T-helper 2 cell (primary cell): ENCODE measurements around the gene NOTO.

Experiments used
- DNase-seq, 5 experiments: peaks; one replicate each; pipeline versions ENCODE4 v3.0.0 to v3.0.0-alpha.2; 2012 to 2022

Gene NOTO

DNA sequence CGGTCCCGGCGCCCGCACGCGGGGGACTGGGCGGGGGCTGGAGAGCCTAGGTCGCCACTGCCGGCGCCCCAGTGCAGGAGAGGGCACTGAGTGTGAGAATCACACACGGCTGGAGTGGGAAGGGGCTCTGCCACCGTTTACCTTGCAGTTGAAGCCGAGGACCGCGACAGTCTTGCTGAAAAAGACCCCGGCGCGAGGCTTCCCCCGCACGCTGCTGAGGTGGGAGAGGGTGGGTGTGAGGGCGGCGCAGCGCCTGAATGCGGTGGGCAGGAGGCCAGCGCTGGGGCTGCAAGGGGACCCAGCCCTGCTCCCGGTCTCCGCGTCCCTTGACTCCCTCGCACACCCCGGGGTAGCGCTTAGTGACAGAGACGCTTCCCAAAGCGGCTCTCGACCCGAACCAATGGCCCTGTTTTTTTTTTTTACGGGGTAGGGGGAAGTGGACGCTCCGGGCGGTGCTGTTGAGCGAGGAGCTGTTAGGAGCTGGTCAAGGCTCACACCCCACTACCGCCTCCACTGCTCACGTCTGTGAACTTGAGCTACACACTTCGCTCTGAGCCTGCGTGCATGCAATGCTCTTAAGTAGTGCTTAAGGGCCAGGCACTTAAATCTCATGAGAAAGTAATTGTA lies 794 bp downstream of the NOTO start:
- no peak for DNase-seq

DNA sequence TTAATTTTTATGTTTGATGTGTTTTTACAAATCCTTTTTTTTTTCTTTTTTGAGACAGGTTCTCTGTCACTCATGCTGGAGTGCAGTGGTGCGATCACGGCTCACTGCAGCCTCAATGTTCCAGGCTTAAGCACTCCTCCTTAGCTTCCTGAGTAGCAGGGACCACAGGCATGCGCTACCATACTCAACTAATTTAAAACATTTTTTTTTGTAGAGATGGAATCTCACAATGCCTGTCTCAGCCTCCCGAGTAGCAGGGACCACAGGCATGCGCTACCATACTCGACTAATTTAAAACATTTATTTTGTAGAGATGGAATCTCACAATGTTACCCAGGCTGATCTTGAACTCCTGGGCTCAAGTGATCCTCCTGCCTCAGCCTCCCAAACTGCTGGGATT lies 3.2 kb downstream of the NOTO start:
- no peak for DNase-seq

DNA sequence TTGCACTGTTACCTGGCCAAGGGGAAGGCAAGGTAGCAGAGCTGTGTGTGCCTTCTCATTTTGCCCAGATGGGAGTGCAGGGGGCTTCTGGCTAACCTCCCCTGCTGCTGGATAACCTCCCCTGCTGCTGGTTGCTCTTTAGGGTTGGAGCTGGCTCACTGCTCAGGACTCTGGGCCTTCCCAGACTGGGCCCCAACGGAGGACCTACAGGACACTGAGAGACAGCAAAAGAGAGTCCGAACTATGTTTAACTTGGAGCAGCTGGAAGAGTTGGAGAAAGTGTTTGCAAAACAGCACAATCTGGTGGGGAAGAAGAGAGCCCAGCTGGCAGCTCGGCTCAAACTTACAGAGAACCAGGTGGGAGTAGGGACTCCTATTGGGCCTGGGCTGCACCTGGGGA lies 5.9 kb downstream of the NOTO start:
- DNase-seq = no peak

DNA sequence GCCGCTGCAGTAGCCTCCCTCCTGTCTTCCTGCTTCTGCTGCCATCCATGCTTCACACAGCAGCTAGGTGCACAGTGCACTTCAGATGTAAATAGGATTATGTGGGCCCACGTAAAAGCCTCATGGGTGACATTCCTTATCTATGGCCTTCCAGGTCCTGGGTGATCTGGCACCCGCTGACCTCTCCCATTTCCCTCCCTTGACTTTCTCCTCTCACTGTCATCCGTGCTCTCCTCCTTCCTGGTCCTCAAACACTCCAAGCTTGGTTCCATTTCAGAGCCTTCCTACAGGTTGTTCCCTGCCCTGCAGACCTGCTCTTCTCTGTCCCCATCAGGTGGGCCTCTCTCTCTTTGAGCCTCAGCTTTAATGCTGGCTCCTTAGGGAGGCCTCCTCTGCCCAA lies 7.6 kb downstream of the NOTO start:
- no peak for DNase-seq

DNA sequence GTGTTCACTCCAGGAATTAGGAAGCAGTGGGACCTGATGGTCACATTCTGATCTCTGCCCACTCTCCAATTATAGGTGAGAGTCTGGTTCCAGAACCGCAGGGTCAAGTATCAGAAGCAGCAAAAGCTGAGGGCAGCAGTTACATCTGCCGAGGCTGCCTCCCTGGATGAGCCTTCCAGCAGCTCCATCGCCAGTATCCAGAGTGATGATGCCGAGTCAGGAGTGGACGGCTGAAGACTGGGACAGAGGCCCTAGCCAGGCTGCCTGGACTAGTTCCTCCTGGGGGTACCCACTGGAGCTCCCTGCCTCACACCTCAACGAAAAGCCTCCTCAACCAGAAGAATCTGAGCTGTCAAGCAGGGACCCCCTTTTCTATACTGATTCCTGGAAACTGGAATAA lies 8.3 kb downstream of the NOTO start:
- DNase-seq = no peak

DNA sequence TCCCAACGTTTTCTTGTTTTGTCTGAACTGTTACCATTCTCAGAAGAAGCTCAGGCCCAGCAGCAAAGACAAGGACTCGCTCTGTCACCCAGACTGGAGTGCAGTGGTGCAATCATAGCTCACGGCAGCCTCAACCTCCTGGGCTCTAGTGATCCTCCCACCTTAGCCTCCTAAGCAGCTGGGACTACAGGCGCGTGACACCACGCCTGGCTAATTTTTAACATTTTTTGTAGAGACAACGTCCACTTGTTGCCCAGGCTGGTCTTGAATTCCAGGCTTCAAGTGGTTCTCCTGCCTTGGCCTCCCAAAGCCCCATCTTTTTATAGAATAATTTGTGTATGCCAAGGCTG lies 9.7 kb downstream of the NOTO start:
- no peak for DNase-seq

DNA sequence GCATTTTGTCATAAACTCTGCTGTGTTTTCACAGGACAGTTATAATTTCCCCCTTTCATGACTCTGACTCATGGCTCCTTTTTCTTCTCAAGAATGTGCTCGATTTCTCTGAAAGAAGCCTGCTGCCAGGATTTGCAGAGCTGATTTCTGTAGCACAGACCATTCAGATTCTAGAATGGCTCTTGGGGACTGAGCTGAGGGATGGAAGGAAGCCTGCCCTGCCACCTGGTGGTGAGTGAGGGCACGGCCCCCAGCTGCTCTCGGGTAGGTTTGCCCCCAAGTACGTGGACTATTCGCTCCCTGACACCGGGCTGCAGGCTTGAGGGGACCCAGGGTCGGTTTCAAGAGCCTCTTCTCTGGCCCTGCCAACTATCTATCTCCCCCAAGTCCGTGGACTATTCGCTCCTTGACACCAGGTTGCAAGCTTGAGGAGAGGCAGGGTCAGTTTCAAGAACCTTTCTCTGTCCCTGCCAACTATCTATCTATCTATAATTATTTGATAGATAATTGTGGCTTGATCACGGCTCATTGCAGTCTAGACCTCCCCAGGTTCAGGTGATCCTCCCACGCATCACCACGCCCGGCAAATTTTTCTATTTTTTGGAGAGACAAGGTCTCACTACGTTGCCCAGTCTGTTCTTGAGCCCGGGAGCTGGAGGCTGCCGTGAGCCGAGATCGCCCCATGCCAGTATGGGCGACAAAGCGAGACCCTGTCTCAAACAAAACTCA lies 10.2 kb downstream of the NOTO start:
- peak; percentile 37 to 81 (median 58) for DNase-seq

DNA sequence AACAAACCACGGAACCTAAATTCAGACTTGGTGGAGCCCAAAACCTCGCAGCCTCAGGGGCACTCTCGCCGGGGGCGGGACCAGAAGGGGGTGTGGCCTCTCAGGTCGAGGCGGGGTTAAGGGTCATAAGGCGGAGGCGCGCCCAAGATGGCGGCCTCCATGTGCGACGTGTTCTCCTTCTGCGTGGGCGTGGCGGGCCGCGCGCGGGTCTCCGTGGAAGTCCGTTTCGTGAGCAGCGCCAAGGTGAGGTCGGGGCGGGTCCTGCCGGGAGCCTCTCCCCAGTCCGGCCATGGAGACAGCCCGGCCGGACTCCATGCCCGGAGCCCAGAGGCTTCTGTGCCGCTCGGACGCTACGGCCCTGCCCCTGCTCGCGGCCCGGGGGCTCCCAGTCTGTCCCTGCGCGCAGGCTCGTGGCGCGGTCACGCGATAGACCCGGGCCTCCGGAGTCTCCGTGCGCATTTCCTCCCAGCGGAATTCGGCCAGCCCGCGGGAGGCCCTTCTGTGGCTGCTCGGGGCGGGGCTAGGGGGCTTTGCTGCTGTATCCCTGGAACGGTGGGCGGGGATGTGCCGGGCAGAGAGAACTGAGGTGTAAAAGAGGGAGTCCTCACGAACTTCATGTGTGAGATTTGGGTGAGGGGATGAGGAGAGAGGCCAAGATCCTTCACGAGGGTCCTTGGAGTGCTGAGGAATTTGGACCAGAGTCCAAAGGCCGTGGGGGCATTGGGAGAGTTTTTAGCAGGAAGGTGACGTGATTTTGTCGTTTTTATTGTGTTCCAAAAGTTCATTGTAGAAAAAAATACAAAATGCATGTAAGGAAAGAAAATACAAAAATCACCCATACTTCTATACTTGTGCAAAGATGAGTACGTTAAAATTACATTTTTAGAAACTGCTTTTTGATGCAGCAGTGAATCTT lies 12.0 kb downstream of the NOTO start, which contains the start of gene SMYD5:
Gene SMYD5, plus strand, starts transcription at position 126 of the 916 bp plus-strand sequence. Its CDS starts 22 bp downstream, at position 148.
- peak; percentile 82 to 90 (median 86) for DNase-seq

DNA sequence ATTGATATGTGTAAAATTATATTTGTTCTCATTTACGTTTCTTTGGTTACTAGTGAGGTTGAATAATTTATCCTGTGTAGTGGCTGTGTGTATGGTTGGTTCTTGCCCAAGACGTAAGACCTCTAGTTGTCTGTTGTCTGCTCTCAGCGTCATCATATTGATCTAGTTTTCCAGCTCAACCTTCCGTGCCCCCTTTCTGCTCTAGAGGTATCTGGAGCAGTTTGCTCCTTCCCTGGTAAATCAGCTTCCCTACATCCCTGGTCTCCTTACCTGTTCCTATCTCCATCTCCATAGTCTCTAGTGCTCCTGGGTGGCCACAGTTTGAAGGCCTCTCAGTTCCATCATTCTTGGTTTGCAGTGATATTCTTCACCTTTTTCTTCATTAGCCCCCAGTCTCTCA lies 12.9 kb downstream of the NOTO start:
- DNase-seq = no peak

DNA sequence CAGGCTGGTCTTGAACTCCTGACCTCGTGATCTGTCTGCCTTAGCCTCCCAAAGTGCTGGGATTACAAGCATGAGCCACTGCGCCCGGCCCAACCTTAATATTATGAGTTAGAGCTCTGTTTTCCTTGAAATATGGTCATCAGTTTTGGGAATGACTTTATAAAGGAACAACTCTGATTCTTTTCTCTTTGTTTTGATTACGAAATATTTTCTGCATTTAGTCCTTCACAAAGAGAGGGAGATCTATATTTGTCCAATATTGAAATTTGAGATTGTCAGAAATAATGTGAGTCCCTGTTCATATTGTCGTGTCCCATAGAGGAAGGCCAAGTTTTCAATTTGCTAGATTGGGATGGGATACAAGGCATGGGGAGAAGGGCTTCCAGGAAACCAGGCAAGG lies 14.8 kb downstream of the NOTO start:
- no peak for DNase-seq

DNA sequence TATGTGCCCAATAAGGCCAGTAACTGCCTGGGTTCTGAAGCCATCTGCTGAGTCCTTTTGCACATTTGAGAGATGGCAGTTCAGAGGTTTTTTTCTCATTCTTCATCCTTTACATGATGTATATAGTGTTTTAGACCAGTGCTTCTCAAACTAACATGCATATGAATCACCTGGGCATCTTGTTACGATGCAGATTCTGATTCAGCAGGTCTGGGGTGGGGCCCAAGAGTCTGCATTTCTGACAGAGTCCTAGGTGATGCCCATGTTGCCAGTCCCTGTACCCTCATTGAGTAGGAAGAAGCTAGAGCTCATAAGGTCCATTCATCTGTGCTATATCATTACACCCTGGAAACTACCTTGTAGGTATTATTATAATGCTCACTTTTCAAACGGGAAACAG lies 15.5 kb downstream of the NOTO start:
- no peak for DNase-seq

DNA sequence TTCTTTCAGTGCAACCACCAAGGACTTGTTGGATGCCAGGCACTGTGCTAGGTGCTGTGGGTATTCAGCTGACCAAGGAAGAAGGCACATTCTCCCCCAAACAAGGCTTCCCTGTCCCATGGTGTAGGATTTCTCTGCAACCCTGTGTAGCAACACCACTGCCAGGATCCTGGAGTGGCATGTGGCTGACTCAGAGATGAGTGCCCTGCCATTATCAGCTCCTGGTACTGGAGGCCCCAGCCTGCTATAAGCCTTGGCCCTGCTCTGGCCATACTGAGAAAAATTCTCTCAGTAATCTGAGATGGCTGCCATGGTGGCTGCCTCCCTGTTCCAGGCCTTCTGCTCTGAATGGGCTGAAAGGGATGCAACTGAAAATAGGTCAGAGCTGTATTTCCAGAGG lies 15.9 kb downstream of the NOTO start:
- DNase-seq = no peak

DNA sequence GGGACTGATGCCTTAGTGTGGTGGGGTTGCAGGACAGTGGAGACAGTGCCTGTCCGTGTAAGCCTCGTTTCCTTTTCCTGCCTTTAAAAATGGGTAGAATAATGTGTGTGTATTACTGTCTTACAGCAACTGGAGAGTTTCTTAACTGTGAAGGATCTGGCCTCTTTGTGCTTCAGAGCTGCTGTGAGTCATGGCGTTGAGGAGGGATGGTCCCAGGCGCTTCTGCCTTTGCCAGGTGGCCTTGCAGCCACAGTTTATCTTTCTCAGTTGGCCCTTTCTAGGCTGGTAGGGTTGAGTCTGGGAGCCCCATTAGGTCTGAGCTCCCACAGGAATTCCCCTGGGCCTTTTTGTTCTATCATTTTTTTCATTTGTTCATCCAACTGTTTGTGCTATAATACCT lies 21.4 kb downstream of the NOTO start:
- no peak for DNase-seq

DNA sequence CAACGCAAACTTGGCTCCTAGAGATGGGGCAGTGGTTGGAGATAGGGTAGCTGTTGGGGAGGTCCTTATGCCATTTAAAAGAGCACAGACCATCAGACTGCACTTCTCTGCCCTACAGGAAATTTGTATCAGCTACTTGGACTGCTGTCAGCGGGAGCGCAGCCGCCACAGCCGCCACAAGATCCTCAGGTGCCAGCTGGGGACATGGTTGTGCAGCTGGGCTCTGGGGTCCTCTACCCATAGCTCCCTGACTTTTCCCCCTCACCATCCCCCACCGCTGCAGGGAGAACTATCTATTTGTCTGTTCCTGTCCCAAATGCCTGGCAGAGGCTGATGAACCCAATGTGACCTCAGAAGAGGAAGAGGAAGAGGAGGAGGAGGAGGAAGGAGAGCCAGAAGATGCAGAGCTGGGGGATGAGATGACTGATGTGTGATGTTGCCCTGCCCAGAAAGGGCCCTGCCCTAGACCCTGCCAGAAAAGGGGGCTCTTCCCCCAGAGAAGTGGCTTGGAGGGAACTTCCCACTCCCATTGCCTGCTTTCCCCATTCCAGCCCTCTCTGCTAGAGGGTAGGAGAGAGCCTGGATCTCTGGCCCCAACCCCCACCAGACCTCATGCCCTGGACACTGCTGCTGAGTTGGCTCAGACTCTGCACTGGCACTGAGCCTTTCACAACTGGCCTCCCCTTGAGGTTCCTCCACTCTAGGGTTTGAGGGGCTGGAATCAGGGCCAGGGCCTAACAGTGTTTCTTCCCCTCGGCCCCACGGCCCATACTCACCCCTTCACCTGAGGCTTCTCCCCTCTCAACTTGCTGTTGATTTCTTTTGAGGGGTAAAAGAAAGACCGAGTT lies 23.4 kb downstream of the NOTO start:
- DNase-seq = no peak

DNA sequence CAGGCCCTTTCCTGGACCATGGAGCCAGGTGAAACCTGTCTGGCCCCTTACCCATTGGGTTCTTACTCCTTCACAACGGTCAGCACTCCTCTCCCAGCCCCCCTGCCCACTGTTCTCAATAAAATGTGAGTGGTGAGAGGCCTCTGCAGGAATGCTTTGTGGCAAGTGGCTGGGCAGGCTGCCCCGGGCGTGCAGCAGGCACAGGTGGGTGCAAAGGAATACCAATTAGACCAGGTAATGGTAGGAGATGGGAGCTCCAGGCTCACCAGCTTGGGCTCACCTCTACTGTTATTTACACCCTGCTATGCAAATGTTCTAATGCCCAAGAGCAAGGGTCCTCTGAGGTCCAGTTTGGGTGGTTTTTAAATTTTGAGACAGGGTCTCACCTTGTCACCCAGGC lies 24.7 kb downstream of the NOTO start:
- no peak for DNase-seq

DNA sequence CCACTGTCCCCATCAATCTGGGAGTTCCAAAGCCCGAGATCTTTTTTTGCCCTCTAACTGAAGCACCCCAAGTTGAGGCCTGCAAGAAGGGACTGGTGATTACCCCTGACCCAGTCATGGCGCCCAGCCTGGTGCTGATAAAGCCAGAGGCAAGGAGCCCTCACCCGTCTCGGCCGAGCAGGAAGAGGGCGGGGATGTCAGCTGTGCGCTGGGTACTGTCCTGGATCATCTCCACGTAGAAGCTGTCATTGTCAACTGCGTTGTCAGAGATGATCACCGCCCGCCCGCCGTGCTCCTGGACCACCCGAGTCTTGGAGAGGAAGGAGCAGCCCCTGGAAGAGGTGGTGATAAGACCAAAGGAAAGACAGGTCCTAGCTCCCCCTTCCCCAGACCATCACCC lies 26.3 kb downstream of the NOTO start:
- no peak for DNase-seq

DNA sequence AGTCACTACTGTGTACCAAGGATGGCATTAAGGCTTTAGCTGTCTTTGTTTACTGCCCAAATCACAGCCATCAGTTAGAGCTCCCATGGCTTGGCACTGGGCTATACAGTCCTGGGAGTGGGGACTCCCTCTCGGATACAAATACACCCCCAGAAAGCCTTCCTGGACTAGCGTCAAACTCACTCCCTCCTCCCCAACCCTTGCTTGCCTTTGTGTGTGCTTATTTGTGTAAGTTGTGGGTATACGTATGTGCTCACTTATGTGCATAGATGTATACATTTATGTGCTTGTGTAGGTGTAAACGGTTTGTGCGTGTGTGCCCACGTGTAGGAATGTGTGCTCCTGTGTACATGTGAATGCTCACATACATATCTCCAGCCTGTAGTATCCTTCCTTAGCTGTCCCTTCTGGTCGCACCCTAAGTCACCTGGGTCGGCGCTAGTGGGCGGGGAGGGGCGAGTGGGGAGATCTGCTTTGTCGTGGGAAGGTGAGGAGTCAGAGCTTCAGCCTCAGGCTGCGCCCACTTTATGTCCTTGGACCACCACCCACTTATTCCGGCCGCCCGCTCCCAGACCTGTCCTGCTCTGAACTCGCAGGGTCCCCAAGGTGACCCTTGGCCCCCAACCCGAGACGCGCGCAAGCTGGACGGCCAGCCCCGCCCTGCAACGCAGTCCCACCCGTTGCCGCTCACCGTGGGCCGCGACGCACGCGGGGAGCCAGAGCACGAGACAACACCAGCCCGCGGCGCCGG lies 30.2 kb downstream of the NOTO start:
- peak in 2 of 5 experiments; percentile 14 to 52 for DNase-seq

DNA sequence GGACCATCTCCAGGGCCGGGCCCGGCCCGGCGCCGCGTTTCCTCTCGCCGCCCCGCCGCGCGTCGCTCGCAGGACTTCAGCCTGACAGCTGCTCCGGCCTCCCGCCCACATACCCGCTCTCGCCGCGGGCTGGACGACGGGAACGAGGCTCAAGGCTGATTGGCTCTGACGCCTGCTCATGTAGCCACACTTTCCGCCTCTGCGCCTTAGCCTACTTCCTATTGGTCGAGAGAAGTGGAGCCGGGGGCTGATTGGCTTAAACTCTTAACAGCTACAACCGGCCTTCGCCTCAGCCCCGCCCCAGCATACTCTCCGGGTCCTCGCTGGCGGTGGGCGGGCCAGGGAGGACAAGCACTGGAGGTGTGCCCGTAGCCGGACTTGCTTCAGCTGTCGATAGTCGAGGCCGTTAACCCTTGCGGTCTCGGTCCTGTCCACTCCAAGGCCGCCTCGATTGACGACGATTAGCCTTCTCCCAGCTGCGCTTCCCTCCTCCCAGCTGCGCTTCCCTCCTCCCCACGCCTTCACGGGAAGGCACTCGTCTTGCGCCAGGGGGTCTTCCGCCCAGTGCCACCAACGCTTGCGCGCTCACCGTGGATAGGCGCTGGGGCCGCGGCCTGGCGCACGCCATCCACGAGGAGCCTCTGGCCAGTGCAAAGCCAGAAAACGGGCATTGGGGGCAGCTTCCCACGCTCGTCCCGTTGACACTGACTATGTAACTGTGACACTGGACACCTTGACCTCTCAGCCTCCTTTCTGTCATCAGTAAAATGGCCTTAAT lies 31.0 kb downstream of the NOTO start, which contains the start of gene PRADC1:
Gene PRADC1, minus strand, starts transcription at position 86 of the 778 bp plus-strand sequence. Its CDS starts 79 bp downstream, at position 7.
- peak; percentile 85 to 98 (median 92) for DNase-seq

DNA sequence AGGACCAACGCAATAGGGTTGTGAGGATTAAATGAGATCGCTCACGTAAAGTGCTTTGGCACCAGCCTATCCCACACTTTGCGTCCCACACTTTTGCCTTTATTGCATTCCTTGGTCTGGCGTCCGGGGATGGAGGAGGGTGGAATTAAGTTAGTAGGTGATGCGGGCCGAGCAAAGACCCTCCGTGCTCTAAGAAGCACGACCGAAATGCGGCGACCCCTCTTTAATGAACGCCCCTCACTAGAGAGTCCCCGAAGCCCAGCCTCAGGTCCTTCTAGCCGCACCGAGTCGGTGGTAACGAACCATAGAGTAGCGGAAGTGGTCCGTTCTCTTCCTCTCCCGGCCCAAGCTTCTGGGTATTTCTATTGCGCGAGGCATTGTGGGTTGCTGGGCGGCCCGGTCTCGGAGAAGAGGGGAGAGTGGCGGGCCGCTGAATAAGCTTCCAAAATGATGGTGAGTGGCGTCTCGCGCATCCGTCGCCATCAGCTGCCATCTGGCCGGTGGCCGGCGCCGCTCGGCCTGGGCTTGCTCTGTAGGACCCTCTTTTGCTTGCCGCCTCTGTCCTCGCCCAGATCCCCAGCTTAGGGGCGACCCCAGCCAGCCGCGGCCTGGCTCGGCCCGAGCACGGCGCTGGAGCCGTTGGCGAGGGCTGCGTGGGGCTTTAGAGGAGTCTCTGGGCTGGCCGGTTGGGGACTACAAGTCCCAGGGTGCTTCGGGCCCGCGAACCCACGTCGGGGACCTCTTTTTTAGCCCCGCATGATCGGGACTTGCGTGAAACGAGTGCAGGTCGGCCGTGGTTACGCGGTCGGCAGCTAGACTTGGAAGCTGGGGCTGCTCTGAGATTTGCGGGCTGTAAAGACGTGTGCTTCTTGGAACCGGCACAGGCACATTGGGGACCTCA lies 31.8 kb downstream of the NOTO start, which contains the start of gene CCT7:
Gene CCT7, plus strand, starts transcription at position 377 of the 901 bp plus-strand sequence. Its CDS starts 71 bp downstream, at position 448.
- DNase-seq = peak; percentile 67 to 94 (median 79)
